ENCODE data around the gene CDKN3.
"Not testable (repeated sequence)": the region's sequence is repeated elsewhere in the genome, so short reads cannot be mapped to it uniquely, and the experiment has no call there.

CDKN3 gene

DNA sequence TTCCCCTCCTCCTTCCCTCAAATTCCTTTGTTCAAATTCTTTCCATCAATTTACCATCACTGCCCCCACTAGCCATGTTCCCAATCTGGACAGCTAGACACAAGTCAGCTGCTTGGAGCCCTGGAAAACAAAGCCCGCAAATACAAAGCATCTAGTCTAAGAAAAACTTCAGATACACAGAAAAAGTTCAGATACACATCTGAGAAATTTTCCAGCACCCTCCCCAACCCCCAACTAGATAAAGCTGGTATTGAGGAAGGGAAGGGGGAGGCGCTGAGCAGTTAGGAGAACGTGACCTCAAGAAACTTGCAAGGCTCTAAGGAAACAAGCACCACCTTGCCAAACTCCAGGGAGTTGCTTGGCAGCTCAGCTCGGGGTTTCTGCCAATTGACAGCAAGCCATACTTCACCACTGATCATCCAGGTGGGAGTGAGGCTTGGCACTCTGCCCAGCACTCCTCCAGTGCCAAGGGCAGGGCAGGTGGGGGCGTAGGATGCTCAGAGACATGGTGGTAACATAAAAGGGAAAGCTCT, 49.4 kb downstream of the CDKN3 start:
- DNase-seq (ENCODE audit: insufficient read length, low spot score) = no peak
- TF ChIP-seq POLR2A (IDR thresholded peaks at IDR 0.05; ENCODE audit: low read depth, low read length) (no peak), SPI1 (IDR thresholded peaks at IDR 0.05; ENCODE audit: low read depth, low read length) (no peak), PAX5 (IDR thresholded peaks at IDR 0.05; ENCODE audit: insufficient read depth, low read length, severe bottlenecking) (no peak), POLR2AphosphoS5 (IDR thresholded peaks at IDR 0.05; ENCODE audit: low read depth, low read length) (no peak), POU2F2 (IDR thresholded peaks at IDR 0.05; ENCODE audit: low read depth, low read length) (no peak), TAF1 (IDR thresholded peaks at IDR 0.05; ENCODE audit: low read depth, low read length) (no peak)
- FAIRE-seq = no peak

- DNase-seq (ENCODE audit: insufficient read length, low spot score) (no peak), FAIRE-seq (no peak)
- TF ChIP-seq POLR2A (IDR thresholded peaks at IDR 0.05; ENCODE audit: low read depth, low read length) (no peak), SPI1 (IDR thresholded peaks at IDR 0.05; ENCODE audit: low read depth, low read length) (no peak), TAF1 (IDR thresholded peaks at IDR 0.05; ENCODE audit: low read depth, low read length) (no peak), PAX5 (IDR thresholded peaks at IDR 0.05; ENCODE audit: insufficient read depth, low read length, severe bottlenecking) (no peak), POU2F2 (IDR thresholded peaks at IDR 0.05; ENCODE audit: low read depth, low read length) (no peak), POLR2AphosphoS5 (IDR thresholded peaks at IDR 0.05; ENCODE audit: low read depth, low read length) (no peak)
Measured at GRCh38 chr14:54447231-54447692, 50.5 kb downstream of the CDKN3 start.

GRCh38 chr14:54450535-54450934, 53.7 kb downstream of the CDKN3 start:
- DNase-seq (ENCODE audit: insufficient read length, low spot score) = no peak
- no peak for FAIRE-seq
- TF ChIP-seq POU2F2 (IDR thresholded peaks at IDR 0.05; ENCODE audit: low read depth, low read length) (no peak), TAF1 (IDR thresholded peaks at IDR 0.05; ENCODE audit: low read depth, low read length) (no peak), PAX5 (IDR thresholded peaks at IDR 0.05; ENCODE audit: insufficient read depth, low read length, severe bottlenecking) (no peak), SPI1 (IDR thresholded peaks at IDR 0.05; ENCODE audit: low read depth, low read length) (peak; percentile 64), POLR2AphosphoS5 (IDR thresholded peaks at IDR 0.05; ENCODE audit: low read depth, low read length) (no peak)

DNA sequence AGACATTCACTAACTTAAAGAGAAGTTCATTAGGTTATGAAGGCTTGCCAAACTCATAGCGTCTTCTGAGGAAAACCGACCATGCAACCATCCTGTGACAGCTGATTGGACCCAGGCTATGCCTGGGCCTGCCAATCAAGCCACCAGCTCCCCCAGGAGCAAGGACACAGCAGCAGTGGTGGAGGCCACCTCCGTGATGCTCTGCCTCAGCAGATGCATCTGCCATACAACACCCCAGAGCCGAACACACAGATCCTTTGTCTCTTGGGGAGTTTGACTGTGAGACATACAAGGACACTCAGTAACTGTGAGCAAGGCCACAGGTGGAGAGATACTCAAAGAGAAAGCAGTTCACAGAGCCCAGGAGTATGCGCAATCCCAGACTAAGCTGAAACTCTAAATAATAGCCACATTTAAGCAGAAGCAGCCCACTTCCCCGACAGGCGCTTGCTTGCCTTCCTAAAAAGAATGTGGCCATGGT, 54.4 kb downstream of the CDKN3 start:
- no peak for DNase-seq (ENCODE audit: insufficient read length, low spot score)
- TF ChIP-seq POU2F2 (IDR thresholded peaks at IDR 0.05; ENCODE audit: low read depth, low read length) = no peak
- TF ChIP-seq POLR2AphosphoS5 (IDR thresholded peaks at IDR 0.05; ENCODE audit: low read depth, low read length) = no peak
- no peak for TF ChIP-seq PAX5 (IDR thresholded peaks at IDR 0.05; ENCODE audit: insufficient read depth, low read length, severe bottlenecking)
- TF ChIP-seq TAF1 (IDR thresholded peaks at IDR 0.05; ENCODE audit: low read depth, low read length) = no peak
- TF ChIP-seq SPI1 (IDR thresholded peaks at IDR 0.05; ENCODE audit: low read depth, low read length) = no peak
- TF ChIP-seq POLR2A (IDR thresholded peaks at IDR 0.05; ENCODE audit: low read depth, low read length) = no peak
- FAIRE-seq = peak; percentile 16

DNA sequence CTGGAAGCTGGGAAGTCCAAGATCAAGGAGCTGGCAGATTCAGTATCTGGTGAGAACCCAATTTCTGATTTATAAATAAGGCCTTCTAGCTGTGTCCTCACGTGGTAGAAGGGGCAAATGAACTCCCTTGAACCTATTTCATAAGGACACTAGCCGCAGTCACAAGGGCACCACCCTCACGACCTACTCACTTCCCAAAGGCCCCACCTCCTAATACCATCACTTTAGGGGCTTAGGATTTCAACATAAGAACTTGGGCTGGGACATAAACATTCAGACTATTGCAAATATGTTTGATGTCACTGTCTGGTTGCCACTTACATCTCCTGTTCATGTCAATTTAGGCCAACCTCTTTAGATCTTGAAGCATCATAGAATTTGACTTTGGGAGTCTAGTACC, 55.2 kb downstream of the CDKN3 start:
- no peak for TF ChIP-seq POLR2AphosphoS5 (IDR thresholded peaks at IDR 0.05; ENCODE audit: low read depth, low read length)
- DNase-seq (ENCODE audit: insufficient read length, low spot score) (no peak), FAIRE-seq (no peak)

DNA sequence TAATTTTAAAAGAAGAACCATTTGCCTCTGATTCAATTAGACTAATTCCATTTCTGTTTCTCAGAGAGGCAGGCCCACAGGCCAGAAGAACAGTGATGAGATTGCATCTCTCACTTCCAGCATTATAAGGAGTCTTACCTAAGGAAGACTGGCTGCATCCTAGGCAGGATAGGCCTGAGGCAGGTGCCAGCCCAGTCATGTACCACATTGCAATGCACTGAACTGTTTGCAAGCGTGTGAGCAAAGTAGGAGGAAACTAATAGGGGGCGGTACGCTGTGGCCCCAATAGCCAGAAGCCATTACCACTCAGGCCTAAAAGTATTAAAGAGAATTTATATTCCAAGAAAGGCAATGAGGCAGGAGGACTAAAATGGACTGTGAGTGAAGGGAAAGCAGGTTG, 56.4 kb downstream of the CDKN3 start:
- no peak for FAIRE-seq
- no peak for TF ChIP-seq POLR2A (IDR thresholded peaks at IDR 0.05; ENCODE audit: low read depth, low read length)
- TF ChIP-seq PAX5 (IDR thresholded peaks at IDR 0.05; ENCODE audit: insufficient read depth, low read length, severe bottlenecking) = no peak
- no peak for TF ChIP-seq POU2F2 (IDR thresholded peaks at IDR 0.05; ENCODE audit: low read depth, low read length)
- no peak for TF ChIP-seq POLR2AphosphoS5 (IDR thresholded peaks at IDR 0.05; ENCODE audit: low read depth, low read length)
- no peak for TF ChIP-seq TAF1 (IDR thresholded peaks at IDR 0.05; ENCODE audit: low read depth, low read length)
- TF ChIP-seq SPI1 (IDR thresholded peaks at IDR 0.05; ENCODE audit: low read depth, low read length) = no peak
- no peak for DNase-seq (ENCODE audit: insufficient read length, low spot score)

GRCh38 chr14:54453990-54454389, 57.2 kb downstream of the CDKN3 start:
- DNase-seq (ENCODE audit: insufficient read length, low spot score); FAIRE-seq: not testable (repeated sequence)

DNA sequence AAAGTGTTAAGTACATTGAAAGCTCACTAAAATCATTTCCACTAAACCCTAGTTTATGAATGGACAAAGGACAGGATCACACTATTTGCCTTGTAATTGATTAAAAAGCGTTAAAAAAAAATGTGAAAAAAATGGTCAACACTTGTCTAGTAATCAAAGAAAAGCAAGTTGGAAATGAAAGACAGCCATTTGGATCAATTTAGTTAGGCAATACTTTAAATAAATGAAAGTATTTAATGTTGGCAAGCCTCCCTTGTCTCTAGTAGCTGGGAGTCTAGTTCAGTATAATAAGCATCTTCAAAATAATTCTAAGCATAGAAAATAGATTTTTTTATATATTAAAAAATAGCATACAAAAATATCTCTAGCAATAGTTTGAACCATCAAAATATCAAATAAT, 58.6 kb downstream of the CDKN3 start:
- FAIRE-seq (no peak), DNase-seq (ENCODE audit: insufficient read length, low spot score) (no peak)
- TF ChIP-seq POLR2A (IDR thresholded peaks at IDR 0.05; ENCODE audit: low read depth, low read length) = no peak
- TF ChIP-seq PAX5 (IDR thresholded peaks at IDR 0.05; ENCODE audit: insufficient read depth, low read length, severe bottlenecking) = no peak
- no peak for TF ChIP-seq TAF1 (IDR thresholded peaks at IDR 0.05; ENCODE audit: low read depth, low read length)
- no peak for TF ChIP-seq POLR2AphosphoS5 (IDR thresholded peaks at IDR 0.05; ENCODE audit: low read depth, low read length)
- no peak for TF ChIP-seq SPI1 (IDR thresholded peaks at IDR 0.05; ENCODE audit: low read depth, low read length)
- TF ChIP-seq POU2F2 (IDR thresholded peaks at IDR 0.05; ENCODE audit: low read depth, low read length) = no peak

DNA sequence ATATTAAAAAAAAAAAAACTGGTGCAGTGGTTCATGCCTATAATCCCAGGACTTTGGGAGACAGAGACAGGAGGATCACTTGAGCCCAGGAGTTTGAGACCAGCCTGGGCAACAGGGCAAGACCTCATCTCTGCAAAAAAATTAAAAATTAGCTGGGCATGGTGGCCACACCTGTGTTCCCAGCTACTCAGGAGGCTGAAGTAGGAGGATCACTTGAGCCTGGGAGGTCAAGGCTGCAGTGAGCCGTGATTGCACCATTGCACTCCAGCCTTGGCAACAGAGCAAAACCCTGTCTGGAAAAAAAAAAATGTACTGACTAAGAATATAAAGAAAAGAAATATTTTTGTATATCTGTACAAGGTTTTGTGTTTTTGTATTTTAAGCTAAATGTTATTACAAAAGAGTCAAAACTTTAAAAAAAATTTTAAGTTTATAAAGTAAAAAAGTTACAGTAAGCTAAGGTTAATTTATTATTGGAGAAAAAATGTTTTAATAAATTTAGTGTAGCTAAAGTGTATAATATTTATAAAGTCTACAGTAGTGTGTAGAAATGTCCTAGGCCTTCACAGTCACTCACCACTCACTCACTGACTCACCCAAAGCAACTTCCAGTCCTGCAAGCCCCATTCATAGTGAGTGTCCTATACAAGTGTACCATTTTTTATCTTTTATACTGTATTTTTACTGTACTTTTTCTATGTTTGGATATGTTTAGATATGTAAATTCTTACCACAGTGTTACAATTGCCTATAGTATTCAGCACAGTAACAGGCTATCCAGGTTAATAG, 60.2 kb downstream of the CDKN3 start:
- FAIRE-seq; DNase-seq (ENCODE audit: insufficient read length, low spot score): not testable (repeated sequence)

DNA sequence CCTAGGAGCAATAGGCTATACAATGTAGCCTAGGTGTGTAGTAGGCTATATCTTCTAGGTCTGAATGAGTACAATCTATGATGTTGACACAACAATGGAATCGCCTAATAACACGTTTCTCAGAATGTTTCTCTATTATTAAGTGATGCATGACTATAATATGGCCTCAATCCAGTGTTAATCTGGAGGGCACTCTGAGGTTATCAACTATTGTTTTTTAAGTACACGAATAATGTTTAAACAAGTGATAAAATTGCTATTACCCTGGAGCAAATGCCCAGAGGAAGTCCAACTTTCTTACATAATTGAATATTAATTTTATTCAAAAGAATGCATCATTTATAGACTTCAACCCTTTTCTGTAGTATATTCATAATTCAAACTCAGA, 60.8 kb downstream of the CDKN3 start:
- FAIRE-seq (no peak), DNase-seq (ENCODE audit: insufficient read length, low spot score) (no peak)
- no peak for TF ChIP-seq POLR2A (IDR thresholded peaks at IDR 0.05; ENCODE audit: low read depth, low read length)
- no peak for TF ChIP-seq PAX5 (IDR thresholded peaks at IDR 0.05; ENCODE audit: insufficient read depth, low read length, severe bottlenecking)
- TF ChIP-seq POLR2AphosphoS5 (IDR thresholded peaks at IDR 0.05; ENCODE audit: low read depth, low read length) = no peak
- TF ChIP-seq SPI1 (IDR thresholded peaks at IDR 0.05; ENCODE audit: low read depth, low read length) = no peak
- TF ChIP-seq POU2F2 (IDR thresholded peaks at IDR 0.05; ENCODE audit: low read depth, low read length) = no peak
- TF ChIP-seq TAF1 (IDR thresholded peaks at IDR 0.05; ENCODE audit: low read depth, low read length) = no peak

DNA sequence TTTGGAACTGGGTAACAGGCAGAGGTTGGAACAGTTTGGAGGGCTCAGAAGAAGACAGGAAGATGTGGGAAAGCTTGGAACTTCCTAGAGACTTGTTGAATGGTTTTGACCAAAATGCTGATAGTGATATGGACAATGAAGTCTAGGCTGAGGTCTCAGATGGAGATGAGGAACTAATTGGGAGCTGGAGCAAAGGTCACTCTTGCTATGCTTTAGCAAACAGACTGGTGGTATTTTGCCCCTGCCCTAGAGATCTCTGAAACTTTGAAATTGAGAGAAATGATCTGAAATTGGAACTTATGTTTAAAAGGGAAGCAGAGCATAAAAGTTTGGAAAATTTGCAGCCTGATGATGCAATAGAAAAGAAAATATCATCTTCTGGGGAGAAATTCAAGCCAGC, 61.7 kb downstream of the CDKN3 start:
- FAIRE-seq = not testable (repeated sequence)

More for the DNA sequence above, 61.7 kb downstream of the CDKN3 start:
- DNase-seq (ENCODE audit: insufficient read length, low spot score) = not testable (repeated sequence)

All from GM12891 (cell line).